H1 (cell line): ENCODE data around the gene PHLPP1. TPM values are rescaled to one million over a fixed set of nuclear protein-coding genes. Genes with fewer than 3 reads are reported as not detected.

ENCODE experiments used
- ATF2 ChIP-seq: IDR thresholded peaks from 2 replicates; pipeline ENCODE4 v1.6.1; 2012; ENCODE audit warnings: low read length, inconsistent platforms
- CBX8 ChIP-seq: fragments of 300-800, 300-1000 bp; sonication (generic); IDR thresholded peaks from 2 replicates; pipeline ENCODE4 v1.7.1; 2016; ENCODE audit warnings: low read depth, low read length, borderline replicate concordance
- FOSL1 ChIP-seq: IDR thresholded peaks from 2 replicates; pipeline ENCODE4 v1.6.1; 2011; ENCODE audit warnings: mild to moderate bottlenecking, low read depth, low read length, moderate library complexity; ENCODE audit not compliant: insufficient read depth
- GABPA ChIP-seq: IDR thresholded peaks from 2 replicates; pipeline ENCODE4 v1.6.1; 2011; ENCODE audit warnings: mild to moderate bottlenecking, low read length, moderate library complexity, borderline replicate concordance; ENCODE audit not compliant: insufficient read depth
- NANOG ChIP-seq: IDR thresholded peaks from 2 replicates; pipeline ENCODE4 v1.6.1; 2011; ENCODE audit warnings: low read length, low read depth, mild to moderate bottlenecking, inconsistent platforms; ENCODE audit not compliant: insufficient read depth, poor library complexity, severe bottlenecking
- SIX5 ChIP-seq: IDR thresholded peaks from 2 replicates; pipeline ENCODE4 v1.6.1; 2011; ENCODE audit warnings: mild to moderate bottlenecking, low read depth, low read length
- polyA plus RNA-seq, 7 experiments: library from polyadenylated mRNA; depleted of rRNA in 3 of 7; stranded (reverse) in 5 of 7; unstranded in 2 of 7; fragments of >200 nt in 5 of 7; fragments of 200-250 nt in 2 of 7; gene quantifications; 1 replicate in 5 of 7; 2 replicates in 1 of 7; 4 replicates in 1 of 7; pipeline versions ENCODE4 v1.2.1 to v1.2.3, GENCODE V29; 2011 to 2013; ENCODE audit warnings: missing spikeins in 2 of 7, mixed read lengths in 2 of 7
- total RNA-seq: library from RNA; stranded (reverse); fragmentation: NEBNext Ultra II Directional; extraction: Animal tissue kit (Norgen Biotek cat#: 25700); gene quantifications from 2 replicates; pipeline ENCODE4 v1.2.1, GENCODE V29; 2021

PHLPP1 gene
- total and polyA plus RNA-seq, 2 of the 8 experiments (the other 6 are each of a cell fraction or from before 2014, with no cell fraction given): 28.0 to 66.3 TPM

DNA sequence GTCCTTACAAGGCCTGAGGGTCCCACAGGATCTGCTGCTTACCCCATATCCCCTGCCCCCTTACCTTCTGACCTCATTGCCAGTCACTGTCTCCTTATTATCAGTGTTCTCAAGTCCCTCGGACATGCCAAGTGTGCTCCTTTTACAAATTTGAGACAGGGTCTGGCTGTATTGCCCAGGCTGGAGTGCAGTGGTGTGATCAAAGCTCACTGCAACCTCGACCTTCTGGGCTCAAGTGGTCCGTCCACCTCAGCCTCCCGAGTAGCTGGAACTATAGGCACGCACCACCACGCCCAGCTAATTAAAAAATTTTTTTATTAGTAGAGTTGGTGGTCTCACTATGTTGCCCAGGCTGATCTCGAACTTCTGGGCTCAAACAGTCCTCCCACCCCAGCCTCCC is 141.0 kb downstream of the PHLPP1 start (continued):
- TF ChIP-seq NANOG (no peak), CBX8 (no peak), ATF2 (no peak), GABPA (no peak), SIX5 (no peak), FOSL1 (no peak)
